Measurements from ENCODE around the gene SBK3. TPM values are rescaled to one million over a fixed set of nuclear protein-coding genes. Genes with fewer than 3 reads are reported as not detected.

The SBK3 gene
- total RNA-seq (1 to 10 TPM in 2 of 5 donors, under 1 TPM in 1, not detected in 2; 0.37 to 6.2 (median 2.0) TPM), polyA plus RNA-seq (under 1 TPM in 2 of 3 donors, not detected in 1; 0.20 to 0.56 TPM)
- long read RNA-seq, donor 1 = 0 reads
- long read RNA-seq, donor 2 = 0 reads
- long read RNA-seq, donor 3 = 0 reads
- long read RNA-seq, donor 4 = 0 reads
- long read RNA-seq, donor 5 = 0 reads
- long read RNA-seq, donor 6 = 0 reads
- long read RNA-seq, donor 7 = 0 reads
- long read RNA-seq, donor 8 = 0 reads
- long read RNA-seq, donor 9 = 0 reads
- long read RNA-seq, donor 10 = 0 reads

GRCh38 chr19:55545443-55545842 is at the start of gene SBK3:
TSS of gene SBK3 (minus strand) at chr19:55545543. CDS start at chr19:55545543, 0 bp downstream.
- Histone ChIP-seq H3K27ac (peak within 1 kb of the TSS in 4 of 5 donors; percentile 81 to 89 (median 88)), H3K4me3 (no peak within 1 kb of the TSS), H3K36me3 (no peaks in the 10 kb centered on the region), H3K27me3 (peaks cover 0 to 45% (median 0%) of the 10 kb centered on the region in 3 donors), H3K9me3 (no peaks in the 10 kb centered on the region), H3K4me1 (peaks cover 24 to 53% (median 39%) of the 10 kb centered on the region in 4 donors)
- no peak for TF ChIP-seq CTCF (IDR thresholded peaks at IDR 0.05)
- no peak for TF ChIP-seq POLR2A (IDR thresholded peaks at IDR 0.05)
- TF ChIP-seq EP300 (IDR thresholded peaks at IDR 0.05) = no peak
- TF ChIP-seq POLR2AphosphoS5 (IDR thresholded peaks at IDR 0.05) = no peak
- no peak for DNase-seq
- intact Hi-C loops (cut with DNase I; ENCODE audit: low total_unique reads) = no loop called here
- WGBS, 5 donors = 87 to 93% (median 90%) methylated on average over 10 of the region's 10 CpGs

- 85 to 95% (median 90%) methylated on average over 2 to 68 of the region's 68 CpGs for WGBS, 5 donors
- H3K4me3 ChIP-seq = no peak overlapping the region
- intact Hi-C loops (cut with DNase I; ENCODE audit: low total_unique reads) = no loop called here
- H3K4me1 ChIP-seq = peaks cover 0 to 5% (median 1%) of the 10 kb centered on the region in 4 donors
- TF ChIP-seq POLR2A (IDR thresholded peaks at IDR 0.05) (no peak), POLR2AphosphoS5 (IDR thresholded peaks at IDR 0.05) (no peak), EP300 (IDR thresholded peaks at IDR 0.05) (no peak), CTCF (IDR thresholded peaks at IDR 0.05) (no peak)
- no peaks in the 10 kb centered on the region for H3K9me3 ChIP-seq
- peaks cover 28 to 61% (median 56%) of the 10 kb centered on the region in 4 donors for H3K36me3 ChIP-seq
- DNase-seq = no peak
- H3K27ac ChIP-seq = no peak overlapping the region
- H3K27me3 ChIP-seq = no peaks in the 10 kb centered on the region
Measured at GRCh38 chr19:55593096-55593772, 47.9 kb upstream of the SBK3 start.

- Histone ChIP-seq H3K27me3 (no peaks in the 10 kb centered on the region), H3K9me3 (no peaks in the 10 kb centered on the region), H3K27ac (no peak overlapping the region), H3K36me3 (peaks cover 26 to 57% (median 53%) of the 10 kb centered on the region in 4 donors), H3K4me1 (peaks cover 0 to 4% (median 2%) of the 10 kb centered on the region in 4 donors), H3K4me3 (no peak overlapping the region)
- TF ChIP-seq POLR2A (IDR thresholded peaks at IDR 0.05) (no peak), CTCF (IDR thresholded peaks at IDR 0.05) (no peak)
- intact Hi-C loops (cut with DNase I; ENCODE audit: low total_unique reads) = no loop called here
- WGBS, 5 donors = 89 to 95% (median 93%) methylated on average over 31 to 73 of the region's 73 CpGs
- no peak for DNase-seq
Measured at GRCh38 chr19:55592391-55593090, 47.2 kb upstream of the SBK3 start.

GRCh38 chr19:55591555-55591954 is 46.2 kb upstream of the SBK3 start:
- Histone ChIP-seq H3K36me3 (peaks cover 19 to 48% (median 43%) of the 10 kb centered on the region in 4 donors), H3K9me3 (no peaks in the 10 kb centered on the region), H3K27ac (no peak overlapping the region), H3K4me1 (peaks cover 3 to 14% (median 10%) of the 10 kb centered on the region in 4 donors), H3K4me3 (no peak overlapping the region), H3K27me3 (peaks cover 0 to 5% (median 0%) of the 10 kb centered on the region in 3 donors)
- DNase-seq = no peak
- intact Hi-C loops (cut with DNase I; ENCODE audit: low total_unique reads) = no loop called here
- TF ChIP-seq POLR2A (IDR thresholded peaks at IDR 0.05) (no peak), POLR2AphosphoS5 (IDR thresholded peaks at IDR 0.05) (no peak), CTCF (IDR thresholded peaks at IDR 0.05) (no peak), EP300 (IDR thresholded peaks at IDR 0.05) (no peak)
- WGBS, 5 donors = 77 to 85% (median 82%) methylated on average over 10 of the region's 10 CpGs

All from stomach (tissue), 19 donors.